GM21447 (cell line): ENCODE results near the gene RAPGEF4.

Experiments used
- ATAC-seq: cut with Tn5 transposase; IDR thresholded peaks from one replicate; pipeline ENCODE4 v1.9.1; 2021; ENCODE audit not compliant: unreplicated experiment

RAPGEF4 gene

DNA sequence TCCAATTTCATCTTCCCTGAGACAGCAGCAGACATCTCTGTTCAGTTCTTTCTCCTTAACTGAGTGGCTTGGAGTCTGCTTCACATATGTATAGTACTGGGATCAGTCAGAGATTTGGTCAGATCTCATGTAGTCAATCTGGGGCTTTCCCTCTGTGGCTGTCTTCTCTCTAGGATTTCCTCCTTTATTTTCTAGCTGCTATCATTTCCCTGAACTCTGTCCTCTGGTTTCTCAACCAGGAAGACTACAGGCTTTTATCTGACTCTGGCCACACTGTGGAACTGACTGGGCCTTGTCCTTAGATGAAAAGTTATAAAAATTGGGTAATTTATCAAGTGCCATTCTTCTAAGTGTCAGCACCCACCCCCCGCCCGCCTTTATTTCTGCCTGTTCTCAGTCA, 121.0 kb downstream of the RAPGEF4 start:
- ATAC-seq, result no peak

DNA sequence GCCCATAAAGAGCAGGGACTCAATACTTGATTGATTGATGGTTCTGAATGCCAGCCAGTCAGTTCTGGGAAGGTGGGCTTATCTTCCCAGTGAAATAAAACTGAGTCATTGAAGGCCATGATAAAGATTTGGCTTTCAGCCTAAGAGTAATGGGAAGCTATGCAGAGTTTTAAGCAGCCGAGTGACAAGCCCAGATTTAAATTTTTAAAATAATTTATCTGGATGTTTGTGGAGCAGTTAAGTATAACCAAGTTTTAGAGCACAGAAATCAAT, 122.8 kb downstream of the RAPGEF4 start:
- no peak for ATAC-seq

DNA sequence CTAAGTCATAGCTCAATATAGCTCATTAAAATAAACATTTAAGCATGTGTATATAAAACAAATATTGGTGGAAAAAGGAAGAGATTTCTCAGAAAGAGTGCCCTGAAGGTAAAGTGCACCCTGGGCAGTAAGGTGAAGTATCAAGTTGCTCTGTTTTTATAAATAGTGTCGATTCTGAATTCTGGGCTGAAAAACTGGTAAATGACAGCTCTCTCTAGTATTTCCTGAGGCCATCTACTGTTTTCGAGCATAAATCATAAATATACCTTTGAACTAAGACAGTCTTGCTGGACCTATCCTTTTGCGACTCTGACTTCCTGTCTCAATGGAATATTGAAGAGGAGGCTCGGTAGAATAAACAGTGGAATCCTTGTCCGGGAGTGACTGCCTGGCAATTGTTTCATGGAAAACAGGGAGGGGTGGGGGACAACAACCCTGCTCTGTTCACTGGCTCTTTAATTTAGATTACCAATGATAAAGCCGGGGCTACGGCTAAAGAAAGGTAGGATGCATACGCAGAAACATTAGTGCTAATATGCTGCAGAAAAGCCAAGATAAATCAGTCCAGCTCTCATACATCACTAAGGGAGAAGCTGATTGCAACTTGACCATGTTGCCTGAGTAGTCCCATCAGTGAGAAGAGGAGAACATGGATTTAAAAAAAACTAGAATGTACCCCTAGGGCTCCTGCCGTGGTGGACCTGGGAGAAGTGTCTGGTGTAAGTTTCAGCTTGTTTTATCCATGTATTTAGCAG, 124.1 kb downstream of the RAPGEF4 start:
- ATAC-seq, result no peak

DNA sequence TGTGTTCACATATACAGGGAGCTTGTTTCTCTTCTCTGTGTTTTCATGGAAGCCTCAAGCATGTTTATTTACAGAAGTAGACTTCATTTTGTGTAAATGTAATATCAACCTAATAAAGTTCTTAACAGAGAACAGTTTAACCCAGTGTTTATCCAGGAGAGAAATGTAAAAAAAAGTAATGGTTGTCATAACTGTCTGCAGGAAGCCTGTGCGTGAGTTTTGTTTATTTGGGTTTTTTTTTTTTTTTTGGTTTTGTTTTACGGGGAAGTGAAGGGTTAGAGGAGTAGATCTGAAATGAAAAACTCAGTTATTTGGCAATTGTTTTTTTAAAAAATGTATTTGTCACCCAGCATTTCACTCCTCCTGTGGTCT, 124.7 kb downstream of the RAPGEF4 start:
- no peak for ATAC-seq

DNA sequence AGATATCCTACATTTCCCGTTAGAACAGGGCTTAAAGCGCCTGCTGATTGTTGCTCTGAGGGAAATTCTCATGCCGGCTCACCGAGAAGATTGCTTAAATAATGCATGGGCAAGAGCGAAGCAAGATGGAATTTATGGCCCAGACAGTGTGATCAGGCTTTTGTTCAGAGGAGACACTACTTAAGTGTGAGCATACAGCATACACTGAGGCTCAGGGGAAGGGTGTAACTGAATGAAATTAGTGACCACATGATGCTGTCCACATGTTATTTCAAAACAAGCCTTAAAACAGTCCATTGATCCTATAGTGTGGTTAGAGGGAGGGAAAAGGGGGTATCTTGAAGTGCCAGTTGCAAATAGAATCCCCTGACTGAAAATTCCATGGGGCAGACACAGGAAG, 125.5 kb downstream of the RAPGEF4 start:
- no peak for ATAC-seq

DNA sequence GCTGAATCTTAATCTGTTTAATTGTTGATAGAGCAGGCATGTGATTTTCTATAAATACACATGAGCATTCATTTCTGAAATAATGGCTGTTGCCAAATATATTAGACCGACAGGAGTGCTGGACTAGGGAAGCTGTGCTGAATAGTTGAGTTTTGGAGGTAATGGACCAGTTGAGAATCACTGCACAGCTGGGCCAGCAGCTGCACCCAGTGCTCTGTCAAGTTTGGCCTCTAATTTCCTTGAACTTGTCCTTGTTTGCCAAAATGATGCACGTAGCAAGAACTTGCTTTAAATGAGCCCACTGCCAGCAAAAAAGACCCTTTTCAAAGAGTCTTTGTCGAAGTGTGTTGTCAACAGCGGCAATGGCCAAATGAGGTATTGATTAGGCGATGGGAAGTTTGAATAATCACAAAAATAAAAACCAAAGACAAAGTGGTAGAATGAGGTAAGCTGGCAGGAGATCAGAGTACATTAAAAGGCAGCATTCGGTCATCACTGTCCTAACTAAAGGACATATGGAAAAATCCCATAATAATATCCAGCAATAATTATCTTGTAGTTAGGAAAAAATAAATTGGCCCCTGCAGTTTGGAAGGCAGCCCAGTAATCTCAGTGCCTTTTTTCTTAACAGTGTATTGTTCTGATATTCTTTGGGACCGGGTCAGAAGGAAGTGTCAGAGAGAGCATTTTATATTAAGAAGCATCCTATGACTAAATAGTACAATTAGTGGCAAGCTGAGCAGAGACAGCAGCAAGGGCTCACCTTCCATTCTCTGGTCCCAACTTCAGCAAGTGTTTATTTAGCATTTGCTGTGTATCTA, 126.2 kb downstream of the RAPGEF4 start:
- ATAC-seq, result no peak

DNA sequence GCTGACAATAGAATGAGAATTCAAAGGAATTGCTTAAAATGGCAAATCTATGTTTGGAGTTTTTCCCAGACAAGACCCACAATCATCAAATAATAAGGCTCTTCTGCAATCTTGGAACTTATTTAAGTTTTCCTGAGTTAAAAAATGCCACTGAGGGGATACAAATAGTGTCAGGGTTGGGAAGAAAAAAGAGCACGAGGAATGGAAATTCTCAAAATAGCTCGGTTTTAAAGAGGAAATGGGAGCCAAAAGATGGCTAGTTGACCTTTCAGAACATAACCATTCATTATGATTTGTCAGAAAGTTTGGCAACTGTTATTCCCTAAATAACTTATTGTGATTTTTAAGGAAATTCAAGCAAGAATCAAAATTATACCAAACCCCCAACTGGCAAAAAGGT, 127.7 kb downstream of the RAPGEF4 start:
- ATAC-seq, result no peak

DNA sequence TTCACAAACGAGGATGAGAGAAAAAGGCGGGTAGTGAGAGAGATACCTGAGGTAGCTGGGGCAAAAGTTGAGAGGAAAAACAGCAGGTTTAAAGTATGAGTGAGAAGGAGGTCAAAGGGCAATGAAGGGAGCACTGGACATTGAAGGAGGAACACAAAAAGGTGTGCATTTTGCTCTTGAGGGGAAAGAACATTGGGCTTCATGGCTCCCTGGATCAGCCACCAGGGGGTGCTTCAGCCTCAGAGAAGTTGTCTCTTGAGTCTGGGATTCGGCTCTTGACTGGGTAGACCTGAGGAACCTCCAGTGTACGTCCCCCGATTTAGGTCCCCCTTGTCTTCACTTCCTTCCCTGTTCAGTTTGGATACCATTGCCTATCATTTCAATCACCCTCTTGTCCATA, 128.5 kb downstream of the RAPGEF4 start:
- no peak for ATAC-seq

DNA sequence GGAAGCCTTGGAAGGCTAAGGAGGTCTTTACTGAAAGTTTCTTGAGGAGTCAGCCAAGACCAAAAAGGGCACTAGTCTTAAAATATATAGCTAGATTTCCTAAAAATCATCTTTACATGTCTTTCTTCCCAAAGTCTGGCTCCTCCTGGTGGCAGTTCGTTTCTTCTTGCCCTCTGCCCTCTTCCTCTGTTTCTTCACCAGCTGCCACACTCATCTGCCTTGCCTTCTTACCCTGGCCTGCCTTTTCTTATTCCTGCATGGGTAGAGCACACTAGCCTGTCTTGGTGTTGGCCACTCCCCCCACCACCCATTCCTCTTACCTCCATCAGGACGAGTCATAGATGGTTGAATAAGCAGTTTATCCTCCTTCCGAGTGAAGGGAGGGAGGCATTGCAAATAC, 129.8 kb downstream of the RAPGEF4 start:
- no peak for ATAC-seq

DNA sequence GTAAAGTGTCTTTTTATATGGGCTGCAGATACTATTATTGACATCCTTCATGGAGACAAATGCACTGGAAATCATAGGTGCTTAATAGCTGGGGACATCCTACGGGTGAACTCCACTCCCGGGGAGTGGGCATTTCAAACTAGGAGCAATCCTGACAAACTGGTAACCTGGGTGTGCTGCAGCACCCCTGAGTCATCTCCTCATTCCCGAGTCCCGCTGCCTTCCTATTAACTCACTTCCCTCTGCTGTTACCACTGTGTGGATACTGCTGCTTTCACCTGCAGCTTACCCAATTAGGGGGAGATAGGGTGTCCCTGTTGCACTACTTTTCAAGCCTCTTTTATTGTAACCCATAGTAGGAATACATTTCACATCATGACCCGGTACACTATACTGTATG, 134.2 kb downstream of the RAPGEF4 start:
- ATAC-seq, result no peak

DNA sequence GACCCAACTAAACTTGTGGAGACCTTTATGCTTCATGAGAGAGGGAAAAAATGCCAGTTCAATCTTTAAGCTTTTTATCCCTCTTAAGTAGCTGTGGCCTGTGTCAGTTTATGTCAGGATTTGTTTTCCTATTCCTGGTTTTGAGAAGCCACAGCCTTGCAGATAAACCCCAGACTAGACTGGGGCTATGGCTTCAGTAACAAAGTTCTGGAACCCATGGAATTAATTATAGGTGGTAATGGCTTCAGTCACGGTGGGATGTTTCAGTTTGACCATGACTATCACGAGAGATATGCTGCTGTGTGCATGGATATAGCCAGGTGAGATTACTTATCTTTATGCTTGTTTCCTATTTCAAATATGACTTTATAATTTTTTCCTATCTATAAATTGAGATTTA, 134.8 kb downstream of the RAPGEF4 start:
- no peak for ATAC-seq

DNA sequence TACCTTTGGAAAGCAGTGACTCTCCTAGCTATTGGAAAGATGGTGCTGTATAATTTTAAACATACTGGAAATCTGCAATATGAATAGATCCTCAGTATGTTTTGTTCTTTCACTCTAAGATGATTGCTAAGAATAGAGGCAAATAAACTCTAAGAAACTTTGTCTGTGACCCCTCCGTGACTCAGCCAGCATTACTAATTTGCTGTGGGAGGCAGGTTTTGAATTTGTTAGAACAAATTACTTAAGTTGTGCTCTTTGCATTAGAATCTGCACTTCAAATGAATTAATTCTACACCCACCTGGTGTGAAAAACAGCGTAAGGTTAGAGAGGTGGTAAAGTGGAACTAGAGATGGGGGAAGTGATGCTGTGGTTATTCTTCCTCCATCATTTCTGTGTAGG, 142.2 kb downstream of the RAPGEF4 start:
- no peak for ATAC-seq

DNA sequence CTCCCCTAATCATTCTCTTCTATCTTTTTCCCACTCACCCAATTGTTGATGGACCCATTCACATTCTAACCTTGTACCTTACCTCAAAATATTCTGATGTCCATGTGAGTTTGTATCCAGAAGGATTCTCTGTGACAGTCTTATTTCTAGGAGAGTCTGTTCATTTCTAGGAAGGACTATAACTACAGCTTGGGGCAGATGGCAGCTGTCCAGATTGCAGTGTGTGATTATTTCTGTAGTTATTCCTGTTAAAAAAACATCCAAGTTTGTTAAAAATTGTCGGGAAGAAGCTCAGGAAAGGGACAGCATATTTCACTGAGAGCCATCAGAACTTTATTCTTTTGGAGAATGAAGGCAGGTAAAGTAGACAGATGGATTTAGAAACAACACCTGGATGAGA, 142.6 kb downstream of the RAPGEF4 start:
- ATAC-seq, result no peak

DNA sequence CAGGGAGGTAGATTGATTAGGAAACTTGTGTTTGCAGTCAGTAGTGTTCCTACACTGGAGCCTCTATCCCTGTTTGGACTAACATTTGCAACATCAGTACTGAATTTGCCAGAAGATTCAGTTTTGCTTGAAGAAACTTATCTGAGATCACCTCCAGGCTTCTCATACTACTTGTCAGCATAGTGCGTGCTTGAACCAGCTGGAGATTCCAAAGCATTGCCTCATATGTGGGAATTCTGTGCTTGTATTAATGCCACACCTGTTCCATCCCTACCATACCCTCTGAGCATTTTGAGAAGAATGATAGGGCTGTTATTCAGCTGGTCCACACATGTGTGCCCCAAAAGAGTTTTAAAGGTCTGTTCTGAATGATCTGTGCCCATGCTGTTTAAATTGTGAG, 148.7 kb downstream of the RAPGEF4 start:
- ATAC-seq, result no peak

DNA sequence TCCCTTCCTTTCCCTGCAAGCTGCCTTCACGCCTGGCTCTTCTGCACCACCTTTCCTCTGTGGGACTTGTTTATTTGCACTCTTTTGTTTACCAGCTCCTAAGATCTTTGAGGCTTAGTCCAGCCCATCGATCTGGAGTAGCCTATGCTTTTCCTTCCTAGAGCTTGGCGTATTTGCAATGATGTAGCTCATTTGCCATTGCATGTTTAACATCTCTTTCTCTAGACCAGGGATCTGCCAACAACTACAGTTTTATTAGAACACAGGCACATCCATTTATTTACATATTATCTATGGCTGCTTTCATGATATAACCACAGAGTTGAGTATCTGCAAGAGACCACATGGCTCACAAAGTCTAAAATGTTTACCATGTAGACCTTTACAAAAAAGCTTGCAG, 150.4 kb downstream of the RAPGEF4 start:
- no peak for ATAC-seq

DNA sequence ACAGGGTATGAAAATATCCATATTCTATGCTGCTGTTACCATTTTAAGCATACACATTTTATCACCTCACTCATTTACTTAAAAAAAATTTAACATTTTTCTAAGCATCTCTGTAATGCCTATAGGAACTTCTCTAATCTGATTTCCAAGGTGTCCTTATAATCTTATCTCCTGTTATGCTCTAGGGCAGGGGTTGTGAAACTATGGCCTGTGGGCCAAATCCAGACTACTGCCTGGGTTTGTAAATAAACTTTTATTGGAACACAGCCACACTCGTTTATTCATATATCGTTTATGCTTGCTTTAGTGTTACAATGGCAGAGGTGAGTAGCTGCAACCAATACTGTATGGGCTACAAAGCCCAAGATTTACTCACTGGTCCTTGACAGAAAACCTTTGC, 151.6 kb downstream of the RAPGEF4 start:
- no peak for ATAC-seq

DNA sequence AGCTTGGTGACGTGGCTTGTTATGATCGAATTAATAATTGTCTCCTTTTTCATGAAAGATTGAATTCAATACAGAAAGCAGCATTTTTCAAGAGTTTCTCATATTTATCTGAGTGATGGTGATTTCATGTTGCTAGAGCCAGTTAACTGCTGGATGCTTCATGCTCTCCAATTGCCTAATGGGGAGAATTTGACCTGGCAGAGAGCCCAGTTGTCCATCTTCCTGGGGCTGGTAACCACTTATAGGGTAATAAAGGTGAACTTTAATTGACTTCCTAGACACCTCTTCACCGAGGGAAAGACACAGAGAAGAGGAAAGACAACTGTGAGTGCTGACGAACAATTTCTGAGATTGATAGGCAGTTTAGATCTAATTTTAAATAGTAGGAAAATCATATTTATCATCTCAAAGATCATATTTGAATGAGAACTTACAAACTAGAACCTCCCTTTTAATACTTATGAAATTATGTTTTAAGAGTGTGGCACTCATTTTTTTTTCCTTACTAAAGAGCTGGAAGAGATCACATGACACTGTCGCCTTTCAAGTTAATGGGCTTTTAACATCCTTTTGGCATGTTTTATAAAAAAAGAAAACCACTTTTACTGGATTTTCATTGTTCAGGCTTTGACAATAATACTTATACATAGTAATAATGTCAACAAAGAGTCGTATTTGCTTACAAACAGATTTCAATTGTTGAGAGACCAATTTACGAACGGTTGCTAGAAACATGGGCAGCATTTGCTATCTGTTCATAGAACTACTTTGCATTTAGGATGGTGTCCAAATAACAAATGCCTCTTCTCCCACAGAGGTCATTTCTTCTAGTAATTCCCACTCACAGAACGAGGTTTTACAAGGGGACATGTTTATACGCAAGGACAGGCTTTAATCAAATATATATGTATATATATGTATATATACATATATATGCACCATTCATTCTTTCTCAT, 153.3 kb downstream of the RAPGEF4 start:
- no peak for ATAC-seq

DNA sequence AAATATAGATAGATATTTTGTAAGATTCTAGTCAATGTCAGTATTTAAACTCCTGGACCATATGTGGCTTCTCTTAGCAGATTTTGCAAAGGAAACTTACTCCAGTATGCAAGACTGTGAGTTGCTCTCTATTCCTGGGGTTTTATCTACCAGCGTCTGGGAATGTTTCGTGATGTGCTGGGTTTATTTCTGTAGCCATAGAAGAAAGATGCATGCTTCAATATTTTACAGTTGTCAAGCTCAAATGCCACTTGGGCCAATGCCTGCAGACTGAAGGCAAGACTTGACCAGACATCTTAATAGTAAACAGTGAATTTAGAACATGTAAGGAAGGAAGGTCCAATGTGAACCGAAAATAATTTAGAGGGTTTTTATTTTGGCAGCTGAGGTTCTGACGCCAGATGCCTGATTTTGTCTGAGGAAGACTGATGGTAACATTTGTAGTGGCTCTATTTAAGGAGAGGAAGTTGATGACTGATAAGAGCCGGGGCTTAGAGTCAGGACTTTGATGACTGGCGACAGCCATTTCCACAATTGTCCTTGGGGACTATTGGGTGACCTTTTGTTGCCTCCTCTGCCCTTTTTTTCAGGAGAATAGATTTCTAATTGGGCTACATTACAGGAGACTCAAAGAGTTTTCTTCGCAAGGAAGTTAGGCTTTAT, 154.3 kb downstream of the RAPGEF4 start:
- ATAC-seq, result no peak

DNA sequence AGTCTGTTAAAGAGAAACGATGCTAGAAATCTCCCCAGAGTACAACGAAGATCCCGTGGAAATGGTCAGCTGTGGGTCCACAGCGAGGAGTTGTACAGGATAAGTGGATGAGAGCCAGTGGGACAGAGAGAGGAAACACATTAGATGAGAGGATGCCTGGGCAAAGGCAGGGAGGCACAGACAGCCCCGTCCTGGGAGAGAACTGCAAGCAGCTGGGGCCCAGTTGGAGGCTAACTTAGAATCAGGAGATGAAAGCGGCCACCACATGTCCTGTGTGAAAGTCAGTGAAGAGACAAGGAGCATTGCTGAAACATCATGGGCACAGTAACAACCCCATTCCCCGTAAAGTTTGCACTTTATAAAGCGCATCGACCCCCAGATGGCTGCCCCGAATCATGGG, 157.5 kb downstream of the RAPGEF4 start:
- ATAC-seq, result no peak

DNA sequence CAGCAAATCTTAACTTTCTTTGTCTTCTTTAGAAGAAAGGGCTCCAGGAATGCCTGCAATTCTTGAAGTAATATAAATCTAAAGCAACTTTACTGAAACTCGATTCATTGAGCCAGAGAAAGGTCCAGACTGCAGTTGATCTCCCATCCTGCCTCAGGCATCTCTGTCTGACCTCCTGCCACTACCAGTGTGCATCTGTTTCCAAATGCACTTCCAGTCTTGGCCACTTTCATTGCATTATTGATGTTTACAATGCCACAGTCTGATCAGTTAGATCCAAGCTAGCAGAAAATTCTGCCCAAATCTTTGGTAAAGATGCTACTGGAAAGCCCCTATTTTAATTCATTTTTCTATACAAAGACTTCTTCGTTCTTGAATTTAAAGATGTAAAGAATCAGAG, 158.0 kb downstream of the RAPGEF4 start:
- ATAC-seq, result no peak

DNA sequence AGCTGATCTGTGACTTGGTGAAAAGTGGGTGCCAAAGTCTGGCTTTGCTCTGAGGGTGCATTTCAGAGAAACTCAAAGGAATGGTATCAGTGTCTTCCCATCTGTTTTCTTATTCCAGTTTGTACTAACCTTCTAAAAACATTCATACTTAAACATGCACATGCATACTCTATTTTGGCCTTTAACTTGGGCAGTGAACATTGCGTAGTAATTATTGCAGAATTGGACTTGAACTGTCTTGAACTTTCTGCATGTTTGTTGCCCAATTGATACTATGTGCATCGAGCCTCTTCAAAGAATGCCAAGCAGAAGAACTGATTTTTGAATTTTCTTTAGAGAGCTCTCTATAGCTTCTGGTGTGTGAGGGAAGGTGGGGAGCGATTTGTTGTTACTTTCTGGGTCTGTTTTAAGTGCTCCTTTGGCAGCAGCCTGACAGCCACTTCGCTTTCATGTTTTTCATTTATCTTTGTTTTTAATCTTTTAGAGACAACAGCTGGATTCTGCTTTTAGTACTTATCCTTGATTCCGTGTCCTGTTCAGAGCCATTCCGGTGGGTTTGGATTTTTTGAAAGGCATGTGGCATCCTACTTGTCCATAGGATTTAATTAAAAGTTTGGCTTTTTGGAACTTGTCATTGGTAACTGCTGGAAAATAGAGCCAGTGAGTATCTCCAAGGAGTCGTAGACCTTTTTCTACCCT, 159.2 kb downstream of the RAPGEF4 start:
- no peak for ATAC-seq
